Smooth muscle cell of the brain vasculature (primary cell): ENCODE results near the gene CACNA1F.

Experiments
- DNase-seq: peaks from one replicate; pipeline ENCODE4 v3.0.0-alpha.2; 2012; ENCODE audit warnings: low read depth, low spot score

The CACNA1F gene

GRCh38 chrX:49155243-49155899 lies 77.8 kb downstream of the CACNA1F start:
- DNase-seq, result no peak
